Measurements from ENCODE around the gene ZBTB38.

GRCh38 chr3:141388823-141389621 lies 20.7 kb downstream of the ZBTB38 start:
- no peak for TF ChIP-seq CTCF (IDR thresholded peaks at IDR 0.05)
- no peak for TF ChIP-seq EZH2 (IDR thresholded peaks at IDR 0.05)
